OCI-LY7 (cell line): ENCODE measurements around the gene METTL27.
"Not testable (repeated sequence)": the region's sequence is repeated elsewhere in the genome, so short reads cannot be mapped to it uniquely, and the experiment has no call there.

Experiments
- CTCF ChIP-seq: fragments of 200-600 bp; sonication (generic); conservative IDR thresholded peaks from 2 replicates; pipeline ENCODE4 v1.5.1; 2014; ENCODE audit warnings: mild to moderate bottlenecking, antibody characterized with exemption, low read length, moderate library complexity, mixed read lengths
- EZH2phosphoT487 ChIP-seq: fragments of 200-600 bp; sonication (generic); IDR thresholded peaks from 2 replicates; pipeline ENCODE4 v1.6.1; 2018; ENCODE audit warnings: low read depth, borderline replicate concordance, mild to moderate bottlenecking, mixed run types, antibody characterized with exemption, low read length, moderate library complexity, mixed read lengths

GRCh38 chr7:73787786-73788048, 54.6 kb downstream of the METTL27 start:
- TF ChIP-seq CTCF, EZH2phosphoT487: not testable (repeated sequence)
